Upper lobe of right lung (tissue), 1 donor: ENCODE data around the gene GABRR3. TPM values are rescaled to one million over a fixed set of nuclear protein-coding genes. Genes with fewer than 3 reads are reported as not detected.

Experiments used
- ATAC-seq: fragments of 200-7000 bp; cut with Tn5 transposase; one replicate; pipeline ENCODE4 v1.9.1; 2020; ENCODE audit warnings: mild to moderate bottlenecking, moderate library complexity
- DNase-seq: peaks from one replicate; pipeline ENCODE4 v3.0.0-alpha.2; 2020
- H3K27ac ChIP-seq: fragments of 200-600 bp; one replicate; pipeline ENCODE4 v1.8.0; 2022
- H3K27me3 ChIP-seq: fragments of 200-600 bp; one replicate; pipeline ENCODE4 v1.8.0; 2022; ENCODE audit warnings: mild to moderate bottlenecking
- H3K36me3 ChIP-seq: fragments of 200-600 bp; one replicate; pipeline ENCODE4 v1.8.0; 2022
- H3K4me1 ChIP-seq: fragments of 200-600 bp; one replicate; pipeline ENCODE4 v1.8.0; 2022
- H3K4me3 ChIP-seq: fragments of 200-600 bp; one replicate; pipeline ENCODE4 v1.8.0; 2022; ENCODE audit warnings: mild to moderate bottlenecking
- H3K9me3 ChIP-seq: fragments of 200-600 bp; one replicate; pipeline ENCODE4 v1.8.0; 2022
- intact Hi-C: fragments of 100-400 bp; cut with DNase I; formaldehyde crosslinking; loops from one replicate; pipeline ENCODE4 v1.11.0; 2022
- total RNA-seq: library from RNA; stranded (reverse); fragmentation: NEBNext Ultra II Directional; extraction: Animal tissue kit (Norgen Biotek cat#: 25700); gene quantifications from one replicate; pipeline ENCODE4 v1.2.1, GENCODE V29; 2021
- TF ChIP-seq, protein P1 (sequence below): fragments of 200-600 bp; IDR thresholded peaks from one replicate; pipeline ENCODE4 v1.8.0; 2022; ENCODE audit warnings: antibody characterized with exemption
- donor health status: DM: no; HTN: yes; CAD: no; lungs with severe emphysema.

Gene GABRR3
- total RNA-seq, 1 donor from 2014 or later, result not detected

DNA sequence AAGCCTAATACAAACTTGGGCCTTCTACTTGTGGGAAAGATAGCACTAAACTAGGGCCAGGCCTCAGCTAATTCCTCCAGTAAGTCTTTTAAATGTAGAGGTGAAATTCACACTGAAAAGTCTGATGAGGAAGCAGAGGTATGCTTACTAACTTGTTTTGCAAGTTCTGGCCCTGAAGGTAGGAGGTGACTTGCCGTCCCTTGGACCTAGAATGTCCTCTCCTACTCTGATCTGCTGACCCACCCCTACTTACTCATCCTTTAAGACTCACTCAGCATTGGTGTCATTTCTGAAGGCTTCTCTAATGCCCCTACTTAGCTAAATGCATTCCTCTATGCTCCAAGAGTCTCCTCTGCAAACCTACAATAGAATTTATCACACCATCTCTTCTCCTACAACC is 82.2 kb downstream of the GABRR3 start:
- intact Hi-C loops, result no loop called here
- peaks cover 54% of the 10 kb centered on the region for H3K36me3 ChIP-seq
- peak overlapping the region; percentile 28 for H3K27ac ChIP-seq
- no peak overlapping the region for H3K4me3 ChIP-seq
- H3K27me3 ChIP-seq, result no peaks in the 10 kb centered on the region
- H3K9me3 ChIP-seq, result no peaks in the 10 kb centered on the region
- DNase-seq (no peak), ATAC-seq (no peak)
- TF ChIP-seq, protein P1, sequence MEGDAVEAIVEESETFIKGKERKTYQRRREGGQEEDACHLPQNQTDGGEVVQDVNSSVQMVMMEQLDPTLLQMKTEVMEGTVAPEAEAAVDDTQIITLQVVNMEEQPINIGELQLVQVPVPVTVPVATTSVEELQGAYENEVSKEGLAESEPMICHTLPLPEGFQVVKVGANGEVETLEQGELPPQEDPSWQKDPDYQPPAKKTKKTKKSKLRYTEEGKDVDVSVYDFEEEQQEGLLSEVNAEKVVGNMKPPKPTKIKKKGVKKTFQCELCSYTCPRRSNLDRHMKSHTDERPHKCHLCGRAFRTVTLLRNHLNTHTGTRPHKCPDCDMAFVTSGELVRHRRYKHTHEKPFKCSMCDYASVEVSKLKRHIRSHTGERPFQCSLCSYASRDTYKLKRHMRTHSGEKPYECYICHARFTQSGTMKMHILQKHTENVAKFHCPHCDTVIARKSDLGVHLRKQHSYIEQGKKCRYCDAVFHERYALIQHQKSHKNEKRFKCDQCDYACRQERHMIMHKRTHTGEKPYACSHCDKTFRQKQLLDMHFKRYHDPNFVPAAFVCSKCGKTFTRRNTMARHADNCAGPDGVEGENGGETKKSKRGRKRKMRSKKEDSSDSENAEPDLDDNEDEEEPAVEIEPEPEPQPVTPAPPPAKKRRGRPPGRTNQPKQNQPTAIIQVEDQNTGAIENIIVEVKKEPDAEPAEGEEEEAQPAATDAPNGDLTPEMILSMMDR, result no peak
- no peaks in the 10 kb centered on the region for H3K4me1 ChIP-seq

DNA sequence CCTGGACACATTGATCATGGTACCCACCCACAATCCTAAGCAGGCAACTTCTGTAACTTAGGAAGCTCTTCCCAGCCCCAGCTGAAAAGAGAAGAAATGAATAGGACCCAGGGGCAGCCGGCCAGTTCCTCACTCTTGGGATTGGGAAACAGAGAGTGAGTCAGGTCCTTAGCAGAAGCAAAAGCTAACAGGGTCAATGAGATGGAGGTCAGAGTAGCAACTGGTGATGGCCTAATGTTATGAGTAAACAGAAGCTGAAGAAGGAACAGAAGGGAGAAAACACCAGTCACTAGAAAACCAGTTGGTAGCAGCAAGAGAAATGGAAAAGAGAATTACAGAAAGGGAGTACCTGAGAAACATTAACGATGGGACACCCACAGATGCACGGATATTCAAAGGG is 82.8 kb downstream of the GABRR3 start:
- intact Hi-C loops, result no loop called here
- no peaks in the 10 kb centered on the region for H3K4me1 ChIP-seq
- peak; percentile 91 for ATAC-seq
- TF ChIP-seq, protein P1, result no peak
- no peak overlapping the region for H3K4me3 ChIP-seq
- H3K9me3 ChIP-seq, result no peaks in the 10 kb centered on the region
- H3K27me3 ChIP-seq, result no peaks in the 10 kb centered on the region
- peak overlapping the region; percentile 28 for H3K27ac ChIP-seq
- DNase-seq, result peak; percentile 72
- H3K36me3 ChIP-seq, result peaks cover 59% of the 10 kb centered on the region

DNA sequence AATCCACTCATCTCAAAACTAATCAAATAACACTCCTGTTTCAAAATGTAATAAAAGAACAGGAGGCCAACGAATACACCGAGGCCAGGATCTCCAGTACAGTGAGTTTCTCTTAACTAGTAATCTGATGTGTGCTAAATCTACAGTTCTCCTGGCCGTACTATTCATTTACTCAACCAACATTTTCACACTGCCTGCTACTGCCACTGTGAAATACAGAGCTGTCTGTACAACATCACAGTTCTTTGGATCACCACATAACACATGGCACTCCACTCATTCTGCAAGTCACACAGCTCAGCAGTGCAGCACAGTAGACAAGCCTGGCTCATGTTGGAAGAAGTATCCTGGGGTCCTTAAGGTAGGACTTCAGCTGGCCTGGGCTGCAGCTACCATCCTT is 84.8 kb downstream of the GABRR3 start:
- Histone ChIP-seq H3K27ac (no peak overlapping the region), H3K9me3 (no peaks in the 10 kb centered on the region), H3K4me1 (no peaks in the 10 kb centered on the region), H3K4me3 (no peak overlapping the region), H3K36me3 (peaks cover 74% of the 10 kb centered on the region), H3K27me3 (no peaks in the 10 kb centered on the region)
- ATAC-seq (no peak), DNase-seq (no peak)
- intact Hi-C loops, result no loop called here
- TF ChIP-seq, protein P1, result no peak

DNA sequence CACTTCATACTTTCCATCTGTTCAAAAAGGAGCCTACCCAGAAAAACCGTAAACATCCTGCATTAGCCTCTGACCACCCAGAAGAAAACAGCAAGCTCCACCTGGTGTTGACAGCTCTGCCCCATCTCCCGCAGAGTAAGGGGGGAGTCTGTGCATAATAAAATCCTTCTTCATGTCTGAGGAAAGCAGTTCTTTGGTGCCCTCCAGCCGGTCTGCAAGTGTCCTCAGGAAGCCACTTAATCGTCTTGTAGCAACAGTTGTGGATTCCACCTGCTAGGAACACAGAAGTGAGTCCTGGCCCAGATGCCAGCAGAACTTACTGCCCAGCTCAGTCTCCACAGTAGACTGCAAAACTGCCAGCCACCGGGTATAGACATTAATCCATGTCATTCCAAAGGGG is 85.4 kb downstream of the GABRR3 start:
- no peaks in the 10 kb centered on the region for H3K27me3 ChIP-seq
- H3K4me1 ChIP-seq, result no peaks in the 10 kb centered on the region
- no peak overlapping the region for H3K27ac ChIP-seq
- TF ChIP-seq, protein P1, result no peak
- no peaks in the 10 kb centered on the region for H3K9me3 ChIP-seq
- no peak overlapping the region for H3K4me3 ChIP-seq
- ATAC-seq (no peak), DNase-seq (no peak)
- peaks cover 78% of the 10 kb centered on the region for H3K36me3 ChIP-seq
- intact Hi-C loops, result no loop called here

DNA sequence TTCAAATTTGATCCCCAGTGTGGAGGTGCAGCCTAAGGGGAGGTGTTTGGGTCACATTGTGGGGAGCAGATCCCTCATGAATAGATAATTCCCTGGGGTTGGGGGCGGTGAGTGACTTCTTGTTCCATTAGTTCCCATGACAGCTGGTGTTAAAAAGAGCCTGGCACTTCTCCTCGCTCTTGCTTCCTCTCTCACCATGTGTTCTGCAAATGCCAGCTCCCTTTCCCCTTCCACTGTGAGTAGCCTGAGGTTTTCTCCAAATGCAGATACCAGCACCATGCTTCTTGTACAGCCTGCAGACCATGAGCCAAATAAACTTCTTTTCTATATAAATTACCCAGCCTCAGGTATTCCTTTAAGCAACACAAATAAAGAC is 86.0 kb downstream of the GABRR3 start:
- H3K27me3 ChIP-seq, result no peaks in the 10 kb centered on the region
- no peak for DNase-seq
- no peaks in the 10 kb centered on the region for H3K9me3 ChIP-seq
- no peaks in the 10 kb centered on the region for H3K4me1 ChIP-seq
- H3K36me3 ChIP-seq, result peaks cover 77% of the 10 kb centered on the region
- no peak overlapping the region for H3K4me3 ChIP-seq
- no peak for ATAC-seq
- no peak overlapping the region for H3K27ac ChIP-seq
- intact Hi-C loops, result no loop called here
- TF ChIP-seq, protein P1, result no peak

DNA sequence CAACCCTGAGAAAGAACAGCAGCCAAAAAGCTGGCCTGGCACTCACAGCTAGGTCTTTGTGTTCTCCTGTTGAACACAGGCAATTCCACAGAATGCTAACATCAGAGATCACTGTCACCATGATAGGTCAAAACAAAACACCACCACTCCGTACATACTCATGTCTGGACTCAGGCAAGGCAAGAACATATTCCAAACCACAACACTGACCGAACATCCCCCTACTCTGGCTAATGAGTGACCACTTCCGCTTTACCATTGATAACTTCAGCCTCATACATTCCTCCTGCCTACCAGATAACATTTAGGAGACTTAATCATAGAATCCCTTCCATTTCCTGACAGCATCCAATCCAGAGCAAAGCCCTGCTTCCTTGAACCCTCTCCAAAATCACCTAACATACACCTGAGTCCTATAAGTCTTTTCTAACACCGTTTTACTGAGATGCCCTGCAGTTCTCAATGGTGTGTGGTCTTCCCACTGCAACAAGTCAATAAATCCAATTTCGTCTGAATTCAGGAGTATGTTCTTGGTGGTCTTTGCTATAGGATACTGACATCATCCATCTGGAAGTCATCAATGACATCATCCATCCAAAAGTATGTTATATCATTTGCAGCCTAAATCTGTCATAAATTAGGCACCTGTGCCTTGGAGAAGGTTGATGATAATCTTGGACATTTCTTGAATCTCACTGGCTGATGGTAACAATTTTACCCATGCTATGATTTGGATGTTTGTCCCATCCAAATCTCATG is 86.6 kb downstream of the GABRR3 start:
- peaks cover 79% of the 10 kb centered on the region for H3K36me3 ChIP-seq
- H3K27me3 ChIP-seq, result no peaks in the 10 kb centered on the region
- no peak overlapping the region for H3K27ac ChIP-seq
- TF ChIP-seq, protein P1, result no peak
- intact Hi-C loops, result no loop called here
- no peak overlapping the region for H3K4me3 ChIP-seq
- no peak for ATAC-seq
- H3K9me3 ChIP-seq, result no peaks in the 10 kb centered on the region
- no peaks in the 10 kb centered on the region for H3K4me1 ChIP-seq
- no peak for DNase-seq
